Stimulated activated naive CD4-positive, alpha-beta T cell (primary cell): ENCODE results near the gene RBM39.

Experiments
- DNase-seq, 6 experiments: peaks; one replicate each; lab custom pipeline; 2025; lab: John Stamatoyannopoulos, UW

RBM39 gene

GRCh38 chr20:35674921-35675320 is 67.1 kb downstream of the RBM39 start:
- no peak for DNase-seq

GRCh38 chr20:35673884-35674283 is 68.2 kb downstream of the RBM39 start:
- no peak for DNase-seq

- DNase-seq: no peak
Measured at GRCh38 chr20:35669681-35670080, 72.4 kb downstream of the RBM39 start.

GRCh38 chr20:35669221-35669620 is 72.8 kb downstream of the RBM39 start:
- DNase-seq: no peak

- no peak for DNase-seq
Measured at GRCh38 chr20:35665949-35666288, 76.1 kb downstream of the RBM39 start.

GRCh38 chr20:35664466-35665206 is 77.4 kb downstream of the RBM39 start, which contains the start of the genes CPNE1 and RBM12:
Gene CPNE1 (minus strand): TSS chr20:35664900. CDS start chr20:35632923, 31,977 bp downstream.
Gene RBM12 (minus strand): TSS chr20:35664900. CDS start chr20:35655322, 9,578 bp downstream.
- peak; percentile 89 to 96 (median 90) for DNase-seq

GRCh38 chr20:35663516-35664465 is 78.3 kb downstream of the RBM39 start:
- peak; percentile 45 to 82 (median 69) for DNase-seq

- DNase-seq: no peak
Measured at GRCh38 chr20:35662551-35662950, 79.5 kb downstream of the RBM39 start.

GRCh38 chr20:35661908-35662307 is 80.2 kb downstream of the RBM39 start:
- no peak for DNase-seq

- no peak for DNase-seq
Measured at GRCh38 chr20:35661053-35661452, 81.0 kb downstream of the RBM39 start.

- DNase-seq: no peak
Measured at GRCh38 chr20:35660122-35660937, 81.7 kb downstream of the RBM39 start.

- DNase-seq: peak in 2 of 6 experiments; percentile 7 to 19
Measured at GRCh38 chr20:35657271-35657670, 84.8 kb downstream of the RBM39 start.

- DNase-seq: no peak
Measured at GRCh38 chr20:35654415-35654814, 87.6 kb downstream of the RBM39 start.

- DNase-seq: no peak
Measured at GRCh38 chr20:35653893-35654292, 88.2 kb downstream of the RBM39 start.
